Smooth muscle cell (in vitro differentiated cells): Measurements from ENCODE around the gene CAST. TPM values are rescaled to one million over a fixed set of nuclear protein-coding genes. Genes with fewer than 3 reads are reported as not detected.

Experiments
- DNase-seq: peaks from one replicate; lab custom pipeline; 2025; ENCODE audit not compliant: unreplicated experiment; lab: John Stamatoyannopoulos, UW
- H2AFZ ChIP-seq: fragments of 200-600 bp; sonication (generic); 2 replicates; pipeline ENCODE4 v1.6.0; 2016; ENCODE audit warnings: antibody characterized with exemption, low read depth, mild to moderate bottlenecking
- H3F3A ChIP-seq: fragments of 200-600 bp; sonication (generic); 2 replicates; pipeline ENCODE4 v1.6.0; 2017; ENCODE audit warnings: antibody characterized with exemption, low read depth
- H3K27ac ChIP-seq: fragments of 200-600 bp; sonication (generic); 2 replicates; pipeline ENCODE4 v1.5.1; 2016; ENCODE audit warnings: low read depth, mild to moderate bottlenecking
- H3K27me3 ChIP-seq: fragments of 200-600 bp; sonication (generic); 2 replicates; pipeline ENCODE4 v1.6.1; 2016; ENCODE audit warnings: low read depth, mild to moderate bottlenecking
- H3K36me3 ChIP-seq: fragments of 200-600 bp; sonication (generic); 2 replicates; pipeline ENCODE4 v1.5.1; 2016; ENCODE audit warnings: low read depth
- H3K4me1 ChIP-seq: fragments of 200-600 bp; sonication (generic); 2 replicates; pipeline ENCODE4 v1.5.1; 2016; ENCODE audit warnings: low read depth
- H3K4me2 ChIP-seq: fragments of 200-600 bp; sonication (generic); 2 replicates; pipeline ENCODE4 v1.6.0; 2016; ENCODE audit warnings: mild to moderate bottlenecking
- H3K4me3 ChIP-seq: fragments of 200-600 bp; sonication (generic); 2 replicates; pipeline ENCODE4 v1.5.1; 2016; ENCODE audit warnings: mild to moderate bottlenecking
- H3K79me2 ChIP-seq: fragments of 200-600 bp; sonication (generic); 2 replicates; pipeline ENCODE4 v1.6.0; 2016; ENCODE audit warnings: low read depth, mild to moderate bottlenecking
- H3K9ac ChIP-seq: fragments of 200-600 bp; sonication (generic); 2 replicates; pipeline ENCODE4 v1.6.0; 2016; ENCODE audit warnings: low read depth
- H3K9me3 ChIP-seq: fragments of 200-600 bp; sonication (generic); replicated peaks from 2 replicates; pipeline ENCODE4 v1.5.1; 2016; ENCODE audit warnings: low read depth
- H4K20me1 ChIP-seq: fragments of 200-600 bp; sonication (generic); 2 replicates; pipeline ENCODE4 v1.6.0; 2016; ENCODE audit warnings: low read depth
- WGBS: methylation state at CpG from one replicate; pipeline ENCODE4 v1.1.7; 2016; ENCODE audit warnings: low lambda C conversion rate; 5-methylcytosine and 5-hydroxymethylcytosine counted together
- polyA plus RNA-seq: library from polyadenylated mRNA; unstranded; fragments of >200 nt; fragmentation: Nextera tagmentation; extraction: Ambion mirVana; gene quantifications from 2 replicates; pipeline ENCODE4 v1.2.1, GENCODE V29; 2016
- total RNA-seq: library from RNA; depleted of rRNA; stranded (reverse); fragments of >200 nt; gene quantifications from 2 replicates; pipeline ENCODE4 v1.2.3, GENCODE V29; 2014
- TF ChIP-seq, protein P1 (sequence below): fragments of 200-600 bp; sonication (generic); IDR thresholded peaks from 2 replicates; pipeline ENCODE4 v1.5.1; 2017; ENCODE audit warnings: borderline replicate concordance, mild to moderate bottlenecking, antibody characterized with exemption; ENCODE audit not compliant: insufficient read depth, poor library complexity, severe bottlenecking

The CAST gene
- total and polyA plus RNA-seq, 2 experiments from 2014 or later = 76.2 to 189 TPM

DNA sequence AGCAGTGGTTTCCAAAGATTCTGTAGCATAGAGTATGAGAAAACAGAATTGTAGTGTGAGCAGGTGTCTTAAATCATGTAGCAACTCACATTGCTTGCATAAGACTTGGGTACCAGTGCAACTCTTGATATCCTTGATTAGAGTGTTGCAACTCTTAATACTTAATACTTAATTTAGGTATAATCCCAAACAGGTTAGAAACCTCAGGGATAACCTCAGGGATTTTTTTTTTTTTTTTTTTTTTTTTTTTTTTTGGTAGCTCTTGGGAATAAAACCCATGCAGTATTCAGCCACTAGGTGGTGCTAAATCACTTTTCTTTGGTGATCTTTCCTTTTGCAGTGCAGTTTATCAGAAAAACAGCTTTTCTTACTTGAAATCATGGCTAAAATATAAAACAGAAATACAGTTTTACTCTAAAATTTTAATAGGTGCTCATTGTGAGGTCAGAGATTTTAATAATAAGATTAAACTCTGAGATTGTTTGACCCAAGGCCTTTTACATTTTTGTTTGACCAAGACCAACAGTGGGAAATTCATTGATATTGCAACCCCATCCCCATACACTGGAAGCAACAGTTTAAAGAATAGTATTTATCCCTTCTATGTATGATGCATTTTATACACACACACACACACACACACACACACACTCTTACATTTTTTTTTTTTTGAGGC lies 90.3 kb downstream of the CAST start:
- DNase-seq = no peak
- Histone ChIP-seq H3K4me1 (no peaks in the 10 kb centered on the region), H4K20me1 (no peaks in the 10 kb centered on the region), H3K4me2 (no peak overlapping the region), H3K27ac (no peak overlapping the region), H3K27me3 (no peaks in the 10 kb centered on the region), H3K36me3 (peaks cover 15% of the 10 kb centered on the region), H3K4me3 (no peak overlapping the region), H3K9me3 (no peaks in the 10 kb centered on the region), H2AFZ (no peak overlapping the region), H3F3A (peaks cover 28% of the 10 kb centered on the region), H3K9ac (no peak overlapping the region), H3K79me2 (no peaks in the 10 kb centered on the region)
- TF ChIP-seq, protein P1, sequence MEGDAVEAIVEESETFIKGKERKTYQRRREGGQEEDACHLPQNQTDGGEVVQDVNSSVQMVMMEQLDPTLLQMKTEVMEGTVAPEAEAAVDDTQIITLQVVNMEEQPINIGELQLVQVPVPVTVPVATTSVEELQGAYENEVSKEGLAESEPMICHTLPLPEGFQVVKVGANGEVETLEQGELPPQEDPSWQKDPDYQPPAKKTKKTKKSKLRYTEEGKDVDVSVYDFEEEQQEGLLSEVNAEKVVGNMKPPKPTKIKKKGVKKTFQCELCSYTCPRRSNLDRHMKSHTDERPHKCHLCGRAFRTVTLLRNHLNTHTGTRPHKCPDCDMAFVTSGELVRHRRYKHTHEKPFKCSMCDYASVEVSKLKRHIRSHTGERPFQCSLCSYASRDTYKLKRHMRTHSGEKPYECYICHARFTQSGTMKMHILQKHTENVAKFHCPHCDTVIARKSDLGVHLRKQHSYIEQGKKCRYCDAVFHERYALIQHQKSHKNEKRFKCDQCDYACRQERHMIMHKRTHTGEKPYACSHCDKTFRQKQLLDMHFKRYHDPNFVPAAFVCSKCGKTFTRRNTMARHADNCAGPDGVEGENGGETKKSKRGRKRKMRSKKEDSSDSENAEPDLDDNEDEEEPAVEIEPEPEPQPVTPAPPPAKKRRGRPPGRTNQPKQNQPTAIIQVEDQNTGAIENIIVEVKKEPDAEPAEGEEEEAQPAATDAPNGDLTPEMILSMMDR = peak; percentile 59

DNA sequence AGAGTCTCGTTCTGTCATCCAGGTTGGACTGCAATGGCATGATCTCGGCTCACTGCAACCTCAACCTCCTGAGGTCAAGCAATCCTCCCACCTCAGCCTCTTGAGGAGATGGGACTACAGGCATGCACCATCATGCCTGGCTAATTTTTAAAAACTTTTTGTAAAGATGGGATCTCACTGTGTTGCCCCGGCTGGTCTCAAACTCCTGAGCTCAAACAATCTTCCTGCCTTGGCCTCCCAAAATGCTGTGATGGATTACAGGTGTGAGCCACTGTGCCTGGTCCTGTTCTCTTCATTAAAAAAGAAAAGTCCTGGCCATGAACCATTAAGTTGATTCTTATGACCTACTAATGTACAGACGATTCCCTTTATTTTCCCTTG lies 90.8 kb downstream of the CAST start:
- TF ChIP-seq, protein P1 = no peak
- 97% methylated on average over 4 of the region's 4 CpGs for WGBS
- no peaks in the 10 kb centered on the region for H3K27me3 ChIP-seq

DNA sequence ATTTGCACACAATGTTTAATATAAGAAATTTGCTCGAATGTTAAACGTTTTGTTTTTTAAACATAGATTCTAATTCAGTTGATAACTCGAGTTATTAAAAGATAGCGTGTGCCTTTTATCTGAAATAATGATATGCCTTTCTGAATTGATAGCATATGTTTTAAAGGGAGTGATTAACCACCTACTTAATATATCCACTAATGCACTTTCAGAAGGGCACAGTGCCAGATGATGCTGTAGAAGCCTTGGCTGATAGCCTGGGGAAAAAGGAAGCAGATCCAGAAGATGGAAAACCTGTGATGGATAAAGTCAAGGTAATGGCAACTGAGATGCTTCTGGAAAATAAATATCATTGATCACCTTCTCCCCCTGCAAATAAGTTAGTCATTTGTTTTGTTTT lies 91.7 kb downstream of the CAST start:
- Histone ChIP-seq H3K36me3 (peaks cover 16% of the 10 kb centered on the region), H3K4me1 (no peaks in the 10 kb centered on the region), H4K20me1 (no peaks in the 10 kb centered on the region), H3K4me3 (no peak overlapping the region), H3K27ac (no peak overlapping the region), H3K4me2 (no peak overlapping the region), H3K27me3 (no peaks in the 10 kb centered on the region), H3K9ac (no peak overlapping the region), H3K79me2 (no peaks in the 10 kb centered on the region), H3F3A (peaks cover 15% of the 10 kb centered on the region), H3K9me3 (no peaks in the 10 kb centered on the region), H2AFZ (no peak overlapping the region)
- TF ChIP-seq, protein P1 = no peak
- DNase-seq = no peak
- WGBS = 69% methylated on average over 4 of the region's 4 CpGs

More for the DNA sequence above, 90.8 kb downstream of the CAST start:
- no peaks in the 10 kb centered on the region for H3K4me1 ChIP-seq
- H2AFZ ChIP-seq = no peak overlapping the region
- no peaks in the 10 kb centered on the region for H3K79me2 ChIP-seq
- H3K4me3 ChIP-seq = no peak overlapping the region
- no peak overlapping the region for H3K9ac ChIP-seq
- peaks cover 23% of the 10 kb centered on the region for H3F3A ChIP-seq
- no peaks in the 10 kb centered on the region for H3K9me3 ChIP-seq
- H3K36me3 ChIP-seq = peaks cover 18% of the 10 kb centered on the region
- no peak for DNase-seq
- H3K27ac ChIP-seq = no peak overlapping the region
- H3K4me2 ChIP-seq = no peak overlapping the region
- H4K20me1 ChIP-seq = no peaks in the 10 kb centered on the region

DNA sequence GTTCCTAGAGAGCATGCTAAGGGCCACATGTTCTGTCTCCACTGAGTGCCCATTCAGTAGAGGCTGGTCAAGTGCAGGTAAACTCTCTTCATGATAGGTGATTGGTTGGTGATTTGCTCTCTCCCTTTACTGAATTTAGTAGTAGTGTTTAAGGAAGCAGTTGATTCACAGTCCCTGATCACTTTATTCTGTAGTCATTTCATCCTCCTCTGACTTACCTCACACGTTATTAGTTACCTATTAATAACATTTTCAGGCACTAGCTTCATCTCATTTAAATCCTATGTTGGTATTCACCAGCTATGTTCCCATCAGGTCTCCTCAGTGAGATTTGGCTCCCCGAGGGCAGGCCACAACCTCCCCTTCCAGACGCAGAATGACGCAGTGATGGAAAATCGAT lies 93.7 kb downstream of the CAST start:
- TF ChIP-seq, protein P1 = no peak
- Histone ChIP-seq H3K4me1 (no peaks in the 10 kb centered on the region), H2AFZ (no peak overlapping the region), H3K79me2 (no peaks in the 10 kb centered on the region), H3K9ac (no peak overlapping the region), H3K4me2 (no peak overlapping the region), H3K27ac (no peak overlapping the region), H4K20me1 (no peaks in the 10 kb centered on the region), H3K27me3 (no peaks in the 10 kb centered on the region), H3K9me3 (no peaks in the 10 kb centered on the region), H3K36me3 (peaks cover 16% of the 10 kb centered on the region), H3F3A (peaks cover 11% of the 10 kb centered on the region), H3K4me3 (no peak overlapping the region)
- DNase-seq = no peak
- 82% methylated on average over 5 of the region's 5 CpGs for WGBS
